Smooth muscle cell (in vitro differentiated cells): ENCODE results near the gene FBN1. TPM values are rescaled to one million over a fixed set of nuclear protein-coding genes. Genes with fewer than 3 reads are reported as not detected.

Experiments
- DNase-seq: peaks from one replicate; lab custom pipeline; 2025; ENCODE audit not compliant: unreplicated experiment; lab: John Stamatoyannopoulos, UW
- H2AFZ ChIP-seq: fragments of 200-600 bp; sonication (generic); 2 replicates; pipeline ENCODE4 v1.6.0; 2016; ENCODE audit warnings: antibody characterized with exemption, low read depth, mild to moderate bottlenecking
- H3F3A ChIP-seq: fragments of 200-600 bp; sonication (generic); 2 replicates; pipeline ENCODE4 v1.6.0; 2017; ENCODE audit warnings: antibody characterized with exemption, low read depth
- H3K27ac ChIP-seq: fragments of 200-600 bp; sonication (generic); 2 replicates; pipeline ENCODE4 v1.5.1; 2016; ENCODE audit warnings: low read depth, mild to moderate bottlenecking
- H3K27me3 ChIP-seq: fragments of 200-600 bp; sonication (generic); 2 replicates; pipeline ENCODE4 v1.6.1; 2016; ENCODE audit warnings: low read depth, mild to moderate bottlenecking
- H3K36me3 ChIP-seq: fragments of 200-600 bp; sonication (generic); 2 replicates; pipeline ENCODE4 v1.5.1; 2016; ENCODE audit warnings: low read depth
- H3K4me1 ChIP-seq: fragments of 200-600 bp; sonication (generic); 2 replicates; pipeline ENCODE4 v1.5.1; 2016; ENCODE audit warnings: low read depth
- H3K4me2 ChIP-seq: fragments of 200-600 bp; sonication (generic); 2 replicates; pipeline ENCODE4 v1.6.0; 2016; ENCODE audit warnings: mild to moderate bottlenecking
- H3K4me3 ChIP-seq: fragments of 200-600 bp; sonication (generic); 2 replicates; pipeline ENCODE4 v1.5.1; 2016; ENCODE audit warnings: mild to moderate bottlenecking
- H3K79me2 ChIP-seq: fragments of 200-600 bp; sonication (generic); 2 replicates; pipeline ENCODE4 v1.6.0; 2016; ENCODE audit warnings: low read depth, mild to moderate bottlenecking
- H3K9ac ChIP-seq: fragments of 200-600 bp; sonication (generic); 2 replicates; pipeline ENCODE4 v1.6.0; 2016; ENCODE audit warnings: low read depth
- H3K9me3 ChIP-seq: fragments of 200-600 bp; sonication (generic); replicated peaks from 2 replicates; pipeline ENCODE4 v1.5.1; 2016; ENCODE audit warnings: low read depth
- H4K20me1 ChIP-seq: fragments of 200-600 bp; sonication (generic); 2 replicates; pipeline ENCODE4 v1.6.0; 2016; ENCODE audit warnings: low read depth
- CTCF ChIP-seq: fragments of 200-600 bp; sonication (generic); IDR thresholded peaks from 2 replicates; pipeline ENCODE4 v1.5.1; 2017; ENCODE audit warnings: borderline replicate concordance, mild to moderate bottlenecking, antibody characterized with exemption; ENCODE audit not compliant: insufficient read depth, poor library complexity, severe bottlenecking
- WGBS: methylation state at CpG from one replicate; pipeline ENCODE4 v1.1.7; 2016; ENCODE audit warnings: low lambda C conversion rate; 5-methylcytosine and 5-hydroxymethylcytosine counted together
- polyA plus RNA-seq: library from polyadenylated mRNA; unstranded; fragments of >200 nt; fragmentation: Nextera tagmentation; extraction: Ambion mirVana; gene quantifications from 2 replicates; pipeline ENCODE4 v1.2.1, GENCODE V29; 2016
- total RNA-seq: library from RNA; depleted of rRNA; stranded (reverse); fragments of >200 nt; gene quantifications from 2 replicates; pipeline ENCODE4 v1.2.3, GENCODE V29; 2014

Gene FBN1
- total and polyA plus RNA-seq, 2 experiments from 2014 or later, result 137 to 330 TPM

GRCh38 chr15:48556159-48556897 lies 89.2 kb downstream of the FBN1 start:
- H3K4me2 ChIP-seq, result peak overlapping the region; percentile 77
- H3K27ac ChIP-seq, result peak overlapping the region; percentile 98
- H3F3A ChIP-seq, result peaks cover 28% of the 10 kb centered on the region
- peaks cover under 1% of the 10 kb centered on the region for H3K79me2 ChIP-seq
- peak overlapping the region; percentile 81 for H3K9ac ChIP-seq
- no peak for DNase-seq
- H3K9me3 ChIP-seq, result no peaks in the 10 kb centered on the region
- no peaks in the 10 kb centered on the region for H4K20me1 ChIP-seq
- H3K4me1 ChIP-seq, result peaks cover 65% of the 10 kb centered on the region
- no peaks in the 10 kb centered on the region for H3K27me3 ChIP-seq
- 71% methylated on average over 7 of the region's 7 CpGs for WGBS
- no peak overlapping the region for H3K4me3 ChIP-seq
- no peak overlapping the region for H2AFZ ChIP-seq
- no peak for TF ChIP-seq CTCF
- no peaks in the 10 kb centered on the region for H3K36me3 ChIP-seq

DNA sequence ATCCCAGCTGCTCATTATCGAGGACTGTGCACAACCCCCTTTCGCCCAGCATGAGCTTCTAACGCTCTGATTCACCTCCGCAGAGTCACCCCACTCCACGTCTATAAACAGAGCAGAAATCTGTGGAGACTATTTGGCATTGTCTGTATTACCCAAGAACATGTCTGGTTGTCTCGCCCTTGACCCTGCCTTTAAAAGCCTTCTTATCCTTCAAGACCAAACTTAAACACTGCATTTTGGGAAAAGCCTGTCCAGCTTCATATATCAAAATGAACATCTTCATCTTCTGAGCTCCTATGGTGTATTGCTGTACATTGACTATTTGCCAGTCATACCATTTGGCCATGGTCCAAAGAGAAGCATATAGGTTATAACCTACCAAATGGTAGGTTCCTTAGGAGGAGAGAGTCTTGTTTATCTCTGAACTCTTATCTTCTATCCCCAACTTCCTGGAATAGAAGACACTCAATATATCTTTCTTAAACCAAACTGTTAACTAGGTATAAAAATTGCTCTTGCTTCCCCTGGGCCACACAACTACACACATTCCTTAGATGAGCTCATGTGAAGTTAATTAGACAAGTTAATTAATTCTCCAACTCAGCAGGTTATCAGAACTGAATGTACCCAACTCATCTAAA lies 90.1 kb downstream of the FBN1 start:
- Histone ChIP-seq H3K4me3 (no peak overlapping the region), H3K9me3 (no peaks in the 10 kb centered on the region), H3F3A (peaks cover 28% of the 10 kb centered on the region), H3K4me1 (peaks cover 61% of the 10 kb centered on the region), H3K36me3 (no peaks in the 10 kb centered on the region), H4K20me1 (no peaks in the 10 kb centered on the region), H3K4me2 (peak overlapping the region; percentile 77), H3K9ac (peak overlapping the region; percentile 81), H3K27ac (peak overlapping the region; percentile 98), H3K79me2 (peaks cover 3% of the 10 kb centered on the region), H2AFZ (no peak overlapping the region), H3K27me3 (no peaks in the 10 kb centered on the region)
- WGBS, result 18% methylated on average over 6 of the region's 6 CpGs
- no peak for TF ChIP-seq CTCF
- DNase-seq, result no peak

DNA sequence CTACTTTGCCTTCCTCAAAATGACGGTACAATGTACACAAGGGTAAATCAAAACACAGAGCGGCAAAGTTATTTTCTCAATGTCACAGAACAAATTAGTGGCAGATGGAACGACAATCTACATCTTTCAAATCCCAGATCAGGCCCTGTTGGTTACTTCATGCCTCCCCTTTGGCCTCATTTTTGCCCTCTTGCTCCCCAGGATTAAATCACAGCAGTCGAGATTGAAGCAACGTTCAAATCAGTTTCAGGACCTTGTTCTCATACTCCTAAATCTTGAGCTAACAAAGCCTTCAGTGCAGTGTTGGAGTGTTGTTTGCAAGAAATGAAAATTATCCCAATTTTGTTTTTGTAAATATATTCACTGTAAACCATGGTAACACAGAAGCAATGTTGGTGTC lies 91.4 kb downstream of the FBN1 start:
- Histone ChIP-seq H3K4me3 (no peak overlapping the region), H3K4me1 (peaks cover 49% of the 10 kb centered on the region), H3K27ac (peak overlapping the region; percentile 98), H3K9ac (peak overlapping the region; percentile 81), H3K27me3 (no peaks in the 10 kb centered on the region), H3K79me2 (peaks cover 3% of the 10 kb centered on the region), H3F3A (peaks cover 28% of the 10 kb centered on the region), H3K4me2 (peak overlapping the region; percentile 77), H2AFZ (no peak overlapping the region), H3K36me3 (no peaks in the 10 kb centered on the region), H4K20me1 (no peaks in the 10 kb centered on the region), H3K9me3 (no peaks in the 10 kb centered on the region)
- no peak for TF ChIP-seq CTCF
- WGBS, result 53% methylated on average over 5 of the region's 5 CpGs
- no peak for DNase-seq

GRCh38 chr15:48553559-48553958 lies 92.0 kb downstream of the FBN1 start:
- WGBS, result 28% methylated on average over 2 of the region's 2 CpGs
- no peak for TF ChIP-seq CTCF
- Histone ChIP-seq H3K9ac (peak overlapping the region; percentile 81), H3F3A (peaks cover 22% of the 10 kb centered on the region), H4K20me1 (no peaks in the 10 kb centered on the region), H3K27me3 (no peaks in the 10 kb centered on the region), H3K36me3 (no peaks in the 10 kb centered on the region), H3K27ac (peak overlapping the region; percentile 98), H3K4me3 (no peak overlapping the region), H3K79me2 (peaks cover 3% of the 10 kb centered on the region), H3K9me3 (no peaks in the 10 kb centered on the region), H2AFZ (no peak overlapping the region), H3K4me1 (peaks cover 43% of the 10 kb centered on the region), H3K4me2 (peak overlapping the region; percentile 77)
- DNase-seq, result no peak
